ENCODE measurements around the gene CXorf49B. TPM values are rescaled to one million over a fixed set of nuclear protein-coding genes. Genes with fewer than 3 reads are reported as not detected.
"Not testable (repeated sequence)": the region's sequence is repeated elsewhere in the genome, so short reads cannot be mapped to it uniquely, and the experiment has no call there.

Gene CXorf49B
- total RNA-seq, 1 donor: not detected

- H2AFZ ChIP-seq (ENCODE audit: low read length); H3K79me2 ChIP-seq (ENCODE audit: insufficient read depth, low read length); DNase-seq (ENCODE audit: insufficient read length, low spot score, missing footprints); H4K20me1 ChIP-seq (ENCODE audit: insufficient read depth, low read length); H3K4me2 ChIP-seq (ENCODE audit: insufficient read depth, low read length); H3K4me3 ChIP-seq (ENCODE audit: insufficient read depth, low read length); H3K27me3 ChIP-seq (ENCODE audit: insufficient read depth, low read length); H3K36me3 ChIP-seq (ENCODE audit: insufficient read depth, low read length); H3K4me1 ChIP-seq (ENCODE audit: insufficient read depth, low read length); H3K9me3 ChIP-seq (ENCODE audit: low read depth, low read length); H3K27ac ChIP-seq (ENCODE audit: low read depth, low read length): not testable (repeated sequence)
Observed at GRCh38 chrX:71765613-71766012, 2.5 kb downstream of the CXorf49B start.

- not testable (repeated sequence) for H4K20me1 ChIP-seq (ENCODE audit: insufficient read depth, low read length); H3K4me2 ChIP-seq (ENCODE audit: insufficient read depth, low read length); H3K36me3 ChIP-seq (ENCODE audit: insufficient read depth, low read length); H3K79me2 ChIP-seq (ENCODE audit: insufficient read depth, low read length); H3K4me3 ChIP-seq (ENCODE audit: insufficient read depth, low read length); H2AFZ ChIP-seq (ENCODE audit: low read length); DNase-seq (ENCODE audit: insufficient read length, low spot score, missing footprints); H3K27ac ChIP-seq (ENCODE audit: low read depth, low read length); H3K4me1 ChIP-seq (ENCODE audit: insufficient read depth, low read length); H3K9me3 ChIP-seq (ENCODE audit: low read depth, low read length); H3K27me3 ChIP-seq (ENCODE audit: insufficient read depth, low read length)
Observed at GRCh38 chrX:71767134-71767533, 4.0 kb downstream of the CXorf49B start.

GRCh38 chrX:71778322-71778721 lies 15.2 kb downstream of the CXorf49B start:
- DNase-seq (ENCODE audit: insufficient read length, low spot score, missing footprints); H3K4me1 ChIP-seq (ENCODE audit: insufficient read depth, low read length); H3K79me2 ChIP-seq (ENCODE audit: insufficient read depth, low read length); H4K20me1 ChIP-seq (ENCODE audit: insufficient read depth, low read length); H3K4me2 ChIP-seq (ENCODE audit: insufficient read depth, low read length); H3K27ac ChIP-seq (ENCODE audit: low read depth, low read length); H3K9me3 ChIP-seq (ENCODE audit: low read depth, low read length); H3K36me3 ChIP-seq (ENCODE audit: insufficient read depth, low read length); H2AFZ ChIP-seq (ENCODE audit: low read length); H3K27me3 ChIP-seq (ENCODE audit: insufficient read depth, low read length); H3K4me3 ChIP-seq (ENCODE audit: insufficient read depth, low read length): not testable (repeated sequence)

- H2AFZ ChIP-seq (ENCODE audit: low read length); DNase-seq (ENCODE audit: insufficient read length, low spot score, missing footprints); H3K4me1 ChIP-seq (ENCODE audit: insufficient read depth, low read length); H4K20me1 ChIP-seq (ENCODE audit: insufficient read depth, low read length); H3K27ac ChIP-seq (ENCODE audit: low read depth, low read length); H3K36me3 ChIP-seq (ENCODE audit: insufficient read depth, low read length); H3K4me2 ChIP-seq (ENCODE audit: insufficient read depth, low read length); H3K4me3 ChIP-seq (ENCODE audit: insufficient read depth, low read length); H3K9me3 ChIP-seq (ENCODE audit: low read depth, low read length); H3K79me2 ChIP-seq (ENCODE audit: insufficient read depth, low read length); H3K27me3 ChIP-seq (ENCODE audit: insufficient read depth, low read length): not testable (repeated sequence)
Observed at GRCh38 chrX:71782225-71782949, 19.2 kb downstream of the CXorf49B start.

GRCh38 chrX:71782950-71783299 lies 19.8 kb downstream of the CXorf49B start:
- not testable (repeated sequence) for H3K27me3 ChIP-seq (ENCODE audit: insufficient read depth, low read length); H3K27ac ChIP-seq (ENCODE audit: low read depth, low read length); H3K4me2 ChIP-seq (ENCODE audit: insufficient read depth, low read length); H2AFZ ChIP-seq (ENCODE audit: low read length); H3K4me3 ChIP-seq (ENCODE audit: insufficient read depth, low read length); H4K20me1 ChIP-seq (ENCODE audit: insufficient read depth, low read length); H3K9me3 ChIP-seq (ENCODE audit: low read depth, low read length); DNase-seq (ENCODE audit: insufficient read length, low spot score, missing footprints); H3K4me1 ChIP-seq (ENCODE audit: insufficient read depth, low read length); H3K79me2 ChIP-seq (ENCODE audit: insufficient read depth, low read length); H3K36me3 ChIP-seq (ENCODE audit: insufficient read depth, low read length)

GRCh38 chrX:71783569-71784347 lies 20.6 kb downstream of the CXorf49B start:
- H3K79me2 ChIP-seq (ENCODE audit: insufficient read depth, low read length); H4K20me1 ChIP-seq (ENCODE audit: insufficient read depth, low read length); H3K27ac ChIP-seq (ENCODE audit: low read depth, low read length); DNase-seq (ENCODE audit: insufficient read length, low spot score, missing footprints); H2AFZ ChIP-seq (ENCODE audit: low read length); H3K27me3 ChIP-seq (ENCODE audit: insufficient read depth, low read length); H3K4me1 ChIP-seq (ENCODE audit: insufficient read depth, low read length); H3K4me2 ChIP-seq (ENCODE audit: insufficient read depth, low read length); H3K36me3 ChIP-seq (ENCODE audit: insufficient read depth, low read length); H3K4me3 ChIP-seq (ENCODE audit: insufficient read depth, low read length); H3K9me3 ChIP-seq (ENCODE audit: low read depth, low read length): not testable (repeated sequence)

- not testable (repeated sequence) for H3K36me3 ChIP-seq (ENCODE audit: insufficient read depth, low read length); H2AFZ ChIP-seq (ENCODE audit: low read length); H3K4me2 ChIP-seq (ENCODE audit: insufficient read depth, low read length); H3K27ac ChIP-seq (ENCODE audit: low read depth, low read length); H3K79me2 ChIP-seq (ENCODE audit: insufficient read depth, low read length); H3K9me3 ChIP-seq (ENCODE audit: low read depth, low read length); H3K4me1 ChIP-seq (ENCODE audit: insufficient read depth, low read length); H3K4me3 ChIP-seq (ENCODE audit: insufficient read depth, low read length); H3K27me3 ChIP-seq (ENCODE audit: insufficient read depth, low read length); H4K20me1 ChIP-seq (ENCODE audit: insufficient read depth, low read length); DNase-seq (ENCODE audit: insufficient read length, low spot score, missing footprints)
Observed at GRCh38 chrX:71784348-71784983, 21.3 kb downstream of the CXorf49B start.

GRCh38 chrX:71806450-71806849 lies 43.3 kb downstream of the CXorf49B start:
- not testable (repeated sequence) for H3K79me2 ChIP-seq (ENCODE audit: insufficient read depth, low read length); DNase-seq (ENCODE audit: insufficient read length, low spot score, missing footprints); H3K4me3 ChIP-seq (ENCODE audit: insufficient read depth, low read length); H3K27ac ChIP-seq (ENCODE audit: low read depth, low read length); H2AFZ ChIP-seq (ENCODE audit: low read length); H4K20me1 ChIP-seq (ENCODE audit: insufficient read depth, low read length); H3K4me2 ChIP-seq (ENCODE audit: insufficient read depth, low read length); H3K9me3 ChIP-seq (ENCODE audit: low read depth, low read length); H3K36me3 ChIP-seq (ENCODE audit: insufficient read depth, low read length); H3K4me1 ChIP-seq (ENCODE audit: insufficient read depth, low read length)
- peaks cover 13% of the 10 kb centered on the region for H3K27me3 ChIP-seq (ENCODE audit: insufficient read depth, low read length)

All from osteoblast (primary cell).